GM19023 (cell line): ENCODE data around the gene RNF220.
"Not testable (repeated sequence)": the region's sequence is repeated elsewhere in the genome, so short reads cannot be mapped to it uniquely, and the experiment has no call there.

ENCODE experiments used
- ATAC-seq: cut with Tn5 transposase; IDR thresholded peaks from one replicate; pipeline ENCODE4 v1.9.1; 2021; ENCODE audit warnings: mild to moderate bottlenecking, moderate library complexity; ENCODE audit not compliant: unreplicated experiment

Gene RNF220

GRCh38 chr1:44695671-44696070, 290.6 kb downstream of the RNF220 start:
- no peak for ATAC-seq

- no peak for ATAC-seq
Observed at GRCh38 chr1:44696101-44696500, 291.0 kb downstream of the RNF220 start.

GRCh38 chr1:44696789-44697345, 291.8 kb downstream of the RNF220 start:
- no peak for ATAC-seq

GRCh38 chr1:44698138-44698537, 293.1 kb downstream of the RNF220 start:
- ATAC-seq: no peak

GRCh38 chr1:44699375-44699774, 294.3 kb downstream of the RNF220 start:
- not testable (repeated sequence) for ATAC-seq

- ATAC-seq: no peak
Observed at GRCh38 chr1:44700573-44700972, 295.5 kb downstream of the RNF220 start.

GRCh38 chr1:44701141-44701573, 296.1 kb downstream of the RNF220 start:
- no peak for ATAC-seq
